H1 (cell line): ENCODE measurements around the gene TUT4. TPM values are rescaled to one million over a fixed set of nuclear protein-coding genes. Genes with fewer than 3 reads are reported as not detected.

Experiments
- BACH1 ChIP-seq: IDR thresholded peaks from 2 replicates; pipeline ENCODE4 v1.6.1; 2012; ENCODE audit warnings: low read length, improper control_type of control experiment
- polyA plus RNA-seq, 7 experiments: library from polyadenylated mRNA; depleted of rRNA in 3 of 7; stranded (reverse) in 5 of 7; unstranded in 2 of 7; fragments of >200 nt in 5 of 7; fragments of 200-250 nt in 2 of 7; gene quantifications; 1 replicate in 5 of 7; 2 replicates in 1 of 7; 4 replicates in 1 of 7; pipeline versions ENCODE4 v1.2.1 to v1.2.3, GENCODE V29; 2011 to 2013; ENCODE audit warnings: missing spikeins in 2 of 7, mixed read lengths in 2 of 7
- total RNA-seq: library from RNA; stranded (reverse); fragmentation: NEBNext Ultra II Directional; extraction: Animal tissue kit (Norgen Biotek cat#: 25700); gene quantifications from 2 replicates; pipeline ENCODE4 v1.2.1, GENCODE V29; 2021

The TUT4 gene
- total and polyA plus RNA-seq, 2 of the 8 experiments (the other 6 are each of a cell fraction or from before 2014, with no cell fraction given), result 54.5 to 63.3 TPM

- no peak for TF ChIP-seq BACH1
Measured at GRCh38 chr1:52413410-52413989, 139.4 kb downstream of the TUT4 start (continued).
